ENCODE measurements around the gene ESYT1.
"Not testable (repeated sequence)": the region's sequence is repeated elsewhere in the genome, so short reads cannot be mapped to it uniquely, and the experiment has no call there.

Gene ESYT1

GRCh38 chr12:56155256-56155845 is 27.3 kb downstream of the ESYT1 start:
- DNase-seq (ENCODE audit: low read depth) = no peak
- no peak for TF ChIP-seq CTCF (conservative IDR thresholded peaks at IDR 0.05; ENCODE audit: low read depth, low read length)
- H3K4me3 ChIP-seq (ENCODE audit: low read length) = no peak overlapping the region

GRCh38 chr12:56156464-56157200 is 28.6 kb downstream of the ESYT1 start:
- not testable (repeated sequence) for DNase-seq (ENCODE audit: low read depth)
- H3K4me3 ChIP-seq (ENCODE audit: low read length) = peak overlapping the region; percentile 99

- peak; percentile 34 for DNase-seq (ENCODE audit: low read depth)
- peak overlapping the region; percentile 99 for H3K4me3 ChIP-seq (ENCODE audit: low read length)
- peak; percentile 63 for TF ChIP-seq CTCF (conservative IDR thresholded peaks at IDR 0.05; ENCODE audit: low read depth, low read length)
Observed at GRCh38 chr12:56157201-56158028, 29.3 kb downstream of the ESYT1 start.

GRCh38 chr12:56158029-56158925 is 30.2 kb downstream of the ESYT1 start, which contains the start of gene MYL6:
Gene MYL6 (plus strand): TSS chr12:56158359. CDS start chr12:56158402, 43 bp downstream.
- peak within 1 kb of the TSS; percentile 99 for H3K4me3 ChIP-seq (ENCODE audit: low read length)
- TF ChIP-seq CTCF (conservative IDR thresholded peaks at IDR 0.05; ENCODE audit: low read depth, low read length) = no peak
- peak; percentile 93 for DNase-seq (ENCODE audit: low read depth)

- DNase-seq (ENCODE audit: low read depth) = peak; percentile 31
- peak overlapping the region; percentile 99 for H3K4me3 ChIP-seq (ENCODE audit: low read length)
- TF ChIP-seq CTCF (conservative IDR thresholded peaks at IDR 0.05; ENCODE audit: low read depth, low read length) = no peak
Observed at GRCh38 chr12:56158926-56159461, 30.9 kb downstream of the ESYT1 start.

- peak overlapping the region; percentile 99 for H3K4me3 ChIP-seq (ENCODE audit: low read length)
- no peak for DNase-seq (ENCODE audit: low read depth)
- TF ChIP-seq CTCF (conservative IDR thresholded peaks at IDR 0.05; ENCODE audit: low read depth, low read length) = no peak
Observed at GRCh38 chr12:56159482-56160192, 31.6 kb downstream of the ESYT1 start.
